ENCODE data around the gene GLI2.
A peak's percentile ranks its signal among the peaks of the same experiment; 100 is the strongest.

GLI2 gene

GRCh38 chr2:120773186-120773800 is 37.6 kb downstream of the GLI2 start:
- Histone ChIP-seq H2BK120ac (ENCODE audit: low read depth, low read length) (no peak overlapping the region), H2BK5ac (ENCODE audit: low read length) (no peak overlapping the region), H3K23ac (ENCODE audit: low read depth, low read length, poor library complexity) (no peak overlapping the region), H3K14ac (ENCODE audit: low read length) (peak overlapping the region; percentile 25), H3K36me3 (replicated peaks in 1 of 2; ENCODE audit: control insufficient read depth in 2 of 2, insufficient read depth in 2 of 2, low read length in 2 of 2) (peaks cover under 1 to 25% of the 10 kb centered on the region in 2 donors), H3K27ac (replicated peaks; ENCODE audit: low read length) (no peak overlapping the region), H3K9me3 (replicated peaks in 1 of 2; ENCODE audit: control insufficient read depth in 2 of 2, insufficient read depth in 1 of 2, low read depth in 1 of 2, low read length in 2 of 2) (no peaks in the 10 kb centered on the region), H3K18ac (ENCODE audit: low read length) (peak overlapping the region; percentile 72), H2AK5ac (ENCODE audit: low read depth, low read length) (no peak overlapping the region), H2BK12ac (ENCODE audit: low read length) (no peak overlapping the region), H2BK15ac (ENCODE audit: low read length) (no peak overlapping the region), H3K4me1 (ENCODE audit: control insufficient read depth in 2 of 2, insufficient read depth in 1 of 2, low read depth in 1 of 2, low read length in 2 of 2) (peaks cover 25 to 28% of the 10 kb centered on the region in 2 donors), H2AFZ (ENCODE audit: low read length) (no peak overlapping the region), H3K4me3 (ENCODE audit: low read length in 2 of 2) (no peak overlapping the region), H3K4ac (ENCODE audit: low read length) (no peak overlapping the region), H3K27me3 (ENCODE audit: control insufficient read depth in 3 of 3, insufficient read depth in 3 of 3, low read depth in 1 of 3, low read length in 3 of 3) (no peaks in the 10 kb centered on the region), H3K4me2 (ENCODE audit: insufficient read depth, low read length, poor library complexity, severe bottlenecking) (no peak overlapping the region), H4K91ac (ENCODE audit: low read depth, low read length, poor library complexity) (no peak overlapping the region), H4K8ac (ENCODE audit: low read depth, low read length) (no peak overlapping the region), H3K9ac (ENCODE audit: low read depth, low read length, poor library complexity) (peak overlapping the region; percentile 55), H3K79me1 (ENCODE audit: low read depth, low read length) (peaks cover 40% of the 10 kb centered on the region)
- WGBS, 2 donors (ENCODE audit: extremely low coverage in 2 of 2, insufficient read length in 2 of 2, insufficient replicate concordance in 1 of 2): no CpG with 5 or more reads among the region's 17 CpGs
- no peak for DNase-seq (ENCODE audit: low spot score)

GRCh38 chr2:120774557-120775160 is 39.0 kb downstream of the GLI2 start:
- Histone ChIP-seq H3K9me3 (replicated peaks in 1 of 2; ENCODE audit: control insufficient read depth in 2 of 2, insufficient read depth in 1 of 2, low read depth in 1 of 2, low read length in 2 of 2) (no peaks in the 10 kb centered on the region), H3K4ac (ENCODE audit: low read length) (no peak overlapping the region), H2BK12ac (ENCODE audit: low read length) (no peak overlapping the region), H2AFZ (ENCODE audit: low read length) (no peak overlapping the region), H4K91ac (ENCODE audit: low read depth, low read length, poor library complexity) (no peak overlapping the region), H3K4me2 (ENCODE audit: insufficient read depth, low read length, poor library complexity, severe bottlenecking) (no peak overlapping the region), H3K9ac (ENCODE audit: low read depth, low read length, poor library complexity) (no peak overlapping the region), H3K27ac (replicated peaks; ENCODE audit: low read length) (no peak overlapping the region), H2AK5ac (ENCODE audit: low read depth, low read length) (no peak overlapping the region), H2BK120ac (ENCODE audit: low read depth, low read length) (no peak overlapping the region), H3K27me3 (ENCODE audit: control insufficient read depth in 3 of 3, insufficient read depth in 3 of 3, low read depth in 1 of 3, low read length in 3 of 3) (no peaks in the 10 kb centered on the region), H3K23ac (ENCODE audit: low read depth, low read length, poor library complexity) (no peak overlapping the region), H3K14ac (ENCODE audit: low read length) (no peak overlapping the region), H3K4me3 (ENCODE audit: low read length in 2 of 2) (no peak overlapping the region), H2BK15ac (ENCODE audit: low read length) (no peak overlapping the region), H4K8ac (ENCODE audit: low read depth, low read length) (no peak overlapping the region), H3K36me3 (replicated peaks in 1 of 2; ENCODE audit: control insufficient read depth in 2 of 2, insufficient read depth in 2 of 2, low read length in 2 of 2) (peaks cover 0 to 24% of the 10 kb centered on the region in 2 donors), H3K79me1 (ENCODE audit: low read depth, low read length) (peaks cover 39% of the 10 kb centered on the region), H2BK5ac (ENCODE audit: low read length) (no peak overlapping the region), H3K4me1 (ENCODE audit: control insufficient read depth in 2 of 2, insufficient read depth in 1 of 2, low read depth in 1 of 2, low read length in 2 of 2) (peaks cover 28 to 30% of the 10 kb centered on the region in 2 donors), H3K18ac (ENCODE audit: low read length) (no peak overlapping the region)
- no peak for DNase-seq (ENCODE audit: low spot score)
- no CpG with 5 or more reads among the region's 5 CpGs for WGBS, 2 donors (ENCODE audit: extremely low coverage in 2 of 2, insufficient read length in 2 of 2, insufficient replicate concordance in 1 of 2)

- H2BK5ac ChIP-seq (ENCODE audit: low read length): no peak overlapping the region
- DNase-seq (ENCODE audit: low spot score): no peak
- no peak overlapping the region for H4K8ac ChIP-seq (ENCODE audit: low read depth, low read length)
- H3K9ac ChIP-seq (ENCODE audit: low read depth, low read length, poor library complexity): no peak overlapping the region
- no peak overlapping the region for H2BK15ac ChIP-seq (ENCODE audit: low read length)
- no peak overlapping the region for H2BK120ac ChIP-seq (ENCODE audit: low read depth, low read length)
- H3K14ac ChIP-seq (ENCODE audit: low read length): no peak overlapping the region
- H3K18ac ChIP-seq (ENCODE audit: low read length): no peak overlapping the region
- no peaks in the 10 kb centered on the region for H3K9me3 ChIP-seq (replicated peaks in 1 of 2; ENCODE audit: control insufficient read depth in 2 of 2, insufficient read depth in 1 of 2, low read depth in 1 of 2, low read length in 2 of 2)
- H3K23ac ChIP-seq (ENCODE audit: low read depth, low read length, poor library complexity): no peak overlapping the region
- H3K4me1 ChIP-seq (ENCODE audit: control insufficient read depth in 2 of 2, insufficient read depth in 1 of 2, low read depth in 1 of 2, low read length in 2 of 2): peaks cover 29% of the 10 kb centered on the region in 2 donors
- H3K4me3 ChIP-seq (ENCODE audit: low read length in 2 of 2): no peak overlapping the region
- no peak overlapping the region for H3K4ac ChIP-seq (ENCODE audit: low read length)
- no peak overlapping the region for H3K4me2 ChIP-seq (ENCODE audit: insufficient read depth, low read length, poor library complexity, severe bottlenecking)
- H2AFZ ChIP-seq (ENCODE audit: low read length): no peak overlapping the region
- no peak overlapping the region for H2BK12ac ChIP-seq (ENCODE audit: low read length)
- peaks cover 0 to 24% of the 10 kb centered on the region in 2 donors for H3K36me3 ChIP-seq (replicated peaks in 1 of 2; ENCODE audit: control insufficient read depth in 2 of 2, insufficient read depth in 2 of 2, low read length in 2 of 2)
- H4K91ac ChIP-seq (ENCODE audit: low read depth, low read length, poor library complexity): no peak overlapping the region
- WGBS, 2 donors (ENCODE audit: extremely low coverage in 2 of 2, insufficient read length in 2 of 2, insufficient replicate concordance in 1 of 2): no CpG with 5 or more reads among the region's 17 CpGs
- H2AK5ac ChIP-seq (ENCODE audit: low read depth, low read length): no peak overlapping the region
- H3K27me3 ChIP-seq (ENCODE audit: control insufficient read depth in 3 of 3, insufficient read depth in 3 of 3, low read depth in 1 of 3, low read length in 3 of 3): no peaks in the 10 kb centered on the region
- H3K27ac ChIP-seq (replicated peaks; ENCODE audit: low read length): no peak overlapping the region
- H3K79me1 ChIP-seq (ENCODE audit: low read depth, low read length): peaks cover 40% of the 10 kb centered on the region
Measured at GRCh38 chr2:120775194-120775593, 39.5 kb downstream of the GLI2 start.

GRCh38 chr2:120775801-120776589 is 40.3 kb downstream of the GLI2 start:
- whole genome bisulfite sequencing, 2 donors (ENCODE audit: extremely low coverage in 2 of 2, insufficient read length in 2 of 2, insufficient replicate concordance in 1 of 2): no CpG with 5 or more reads among the region's 15 CpGs
- Histone ChIP-seq H2BK120ac (ENCODE audit: low read depth, low read length) (peak overlapping the region; percentile 33), H3K27ac (replicated peaks; ENCODE audit: low read length) (no peak overlapping the region)

More at GRCh38 chr2:120775801-120776589, 40.3 kb downstream of the GLI2 start:
- Histone ChIP-seq H2BK12ac (ENCODE audit: low read length) (no peak overlapping the region), H3K23ac (ENCODE audit: low read depth, low read length, poor library complexity) (no peak overlapping the region), H3K36me3 (replicated peaks in 1 of 2; ENCODE audit: control insufficient read depth in 2 of 2, insufficient read depth in 2 of 2, low read length in 2 of 2) (peaks cover 0 to 24% of the 10 kb centered on the region in 2 donors), H2BK5ac (ENCODE audit: low read length) (no peak overlapping the region), H2AFZ (ENCODE audit: low read length) (no peak overlapping the region), H3K18ac (ENCODE audit: low read length) (no peak overlapping the region), H3K79me1 (ENCODE audit: low read depth, low read length) (peaks cover 37% of the 10 kb centered on the region), H3K9me3 (replicated peaks in 1 of 2; ENCODE audit: control insufficient read depth in 2 of 2, insufficient read depth in 1 of 2, low read depth in 1 of 2, low read length in 2 of 2) (no peaks in the 10 kb centered on the region), H4K91ac (ENCODE audit: low read depth, low read length, poor library complexity) (no peak overlapping the region), H3K9ac (ENCODE audit: low read depth, low read length, poor library complexity) (no peak overlapping the region), H3K4me2 (ENCODE audit: insufficient read depth, low read length, poor library complexity, severe bottlenecking) (no peak overlapping the region), H3K4me1 (ENCODE audit: control insufficient read depth in 2 of 2, insufficient read depth in 1 of 2, low read depth in 1 of 2, low read length in 2 of 2) (peaks cover 21 to 26% of the 10 kb centered on the region in 2 donors), H2AK5ac (ENCODE audit: low read depth, low read length) (no peak overlapping the region), H4K8ac (ENCODE audit: low read depth, low read length) (no peak overlapping the region), H3K4ac (ENCODE audit: low read length) (no peak overlapping the region), H3K4me3 (ENCODE audit: low read length in 2 of 2) (no peak overlapping the region), H3K27me3 (ENCODE audit: control insufficient read depth in 3 of 3, insufficient read depth in 3 of 3, low read depth in 1 of 3, low read length in 3 of 3) (no peaks in the 10 kb centered on the region), H2BK15ac (ENCODE audit: low read length) (no peak overlapping the region), H3K14ac (ENCODE audit: low read length) (no peak overlapping the region)
- no peak for DNase-seq (ENCODE audit: low spot score)

Data from neuronal stem cell (in vitro differentiated cells).